ENCODE results near the gene MGAT5B. TPM values are rescaled to one million over a fixed set of nuclear protein-coding genes. Genes with fewer than 3 reads are reported as not detected.

MGAT5B gene
- total and polyA plus RNA-seq, 2 of the 13 experiments (the other 11 are each of a cell fraction or from before 2014, with no cell fraction given) = 0.07 to 0.13 TPM

DNA sequence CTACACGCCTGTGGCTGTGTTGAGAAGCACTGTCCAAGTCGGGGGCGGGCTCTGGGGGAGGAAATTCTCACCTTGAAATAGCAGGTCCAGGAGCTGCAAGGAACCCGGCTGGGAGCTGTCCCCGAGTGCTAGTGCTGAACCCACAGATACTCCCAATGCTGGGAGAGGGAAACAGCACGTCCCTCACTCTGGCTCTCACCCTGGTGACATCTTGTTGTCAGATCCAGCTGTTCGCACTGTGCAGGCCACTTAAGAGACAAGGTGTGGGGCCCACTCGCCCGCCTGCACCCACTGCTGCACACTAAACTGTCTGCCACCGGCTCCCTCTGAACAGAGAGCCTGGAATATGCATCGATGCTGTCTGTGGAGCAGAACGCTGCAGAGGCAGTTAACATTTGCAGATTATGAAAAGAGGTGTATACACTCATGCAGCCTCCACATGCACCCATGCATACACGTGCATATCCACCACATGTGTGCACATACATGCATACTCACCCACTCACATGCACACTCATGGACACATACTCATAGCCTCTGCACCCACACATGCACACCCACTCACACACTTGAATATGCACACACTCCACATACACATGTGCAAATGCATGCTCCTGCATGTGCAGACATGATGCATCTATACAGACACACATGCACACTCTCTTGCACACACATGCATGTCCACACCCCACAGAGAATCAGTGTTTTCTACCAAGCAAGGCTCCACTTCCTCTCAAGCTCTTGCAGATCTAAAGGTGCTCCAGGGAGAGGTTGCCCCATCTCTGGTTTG is 42.0 kb downstream of the MGAT5B start (continued):
- TF ChIP-seq, protein P1, sequence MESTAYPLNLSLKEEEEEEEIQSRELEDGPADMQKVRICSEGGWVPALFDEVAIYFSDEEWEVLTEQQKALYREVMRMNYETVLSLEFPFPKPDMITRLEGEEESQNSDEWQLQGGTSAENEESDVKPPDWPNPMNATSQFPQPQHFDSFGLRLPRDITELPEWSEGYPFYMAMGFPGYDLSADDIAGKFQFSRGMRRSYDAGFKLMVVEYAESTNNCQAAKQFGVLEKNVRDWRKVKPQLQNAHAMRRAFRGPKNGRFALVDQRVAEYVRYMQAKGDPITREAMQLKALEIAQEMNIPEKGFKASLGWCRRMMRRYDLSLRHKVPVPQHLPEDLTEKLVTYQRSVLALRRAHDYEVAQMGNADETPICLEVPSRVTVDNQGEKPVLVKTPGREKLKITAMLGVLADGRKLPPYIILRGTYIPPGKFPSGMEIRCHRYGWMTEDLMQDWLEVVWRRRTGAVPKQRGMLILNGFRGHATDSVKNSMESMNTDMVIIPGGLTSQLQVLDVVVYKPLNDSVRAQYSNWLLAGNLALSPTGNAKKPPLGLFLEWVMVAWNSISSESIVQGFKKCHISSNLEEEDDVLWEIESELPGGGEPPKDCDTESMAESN (CRISPR knock-in tag; conservative IDR thresholded peaks at IDR 0.05) = no peak
- TF ChIP-seq ATF7 (IDR thresholded peaks at IDR 0.05) (no peak), ATF7 (CRISPR knock-in tag; IDR thresholded peaks at IDR 0.05) (no peak), TCF7L2 (IDR thresholded peaks at IDR 0.05; ENCODE audit: low read depth, low read length) (no peak), IRF9 (CRISPR knock-in tag; IDR thresholded peaks at IDR 0.05; ENCODE audit: borderline replicate concordance) (no peak), ZNF841 (CRISPR knock-in tag; IDR thresholded peaks at IDR 0.05; ENCODE audit: borderline replicate concordance) (no peak), KLF11 (CRISPR knock-in tag; IDR thresholded peaks at IDR 0.05) (peak; percentile 95; the same call in 1 of the 2 replicates), IKZF4 (CRISPR knock-in tag; IDR thresholded peaks at IDR 0.05; ENCODE audit: borderline replicate concordance, low read depth, not compliant biosample characterization) (peak; percentile 57), ZNF878 (CRISPR knock-in tag; IDR thresholded peaks at IDR 0.05) (no peak)
- TF ChIP-seq, protein P2, sequence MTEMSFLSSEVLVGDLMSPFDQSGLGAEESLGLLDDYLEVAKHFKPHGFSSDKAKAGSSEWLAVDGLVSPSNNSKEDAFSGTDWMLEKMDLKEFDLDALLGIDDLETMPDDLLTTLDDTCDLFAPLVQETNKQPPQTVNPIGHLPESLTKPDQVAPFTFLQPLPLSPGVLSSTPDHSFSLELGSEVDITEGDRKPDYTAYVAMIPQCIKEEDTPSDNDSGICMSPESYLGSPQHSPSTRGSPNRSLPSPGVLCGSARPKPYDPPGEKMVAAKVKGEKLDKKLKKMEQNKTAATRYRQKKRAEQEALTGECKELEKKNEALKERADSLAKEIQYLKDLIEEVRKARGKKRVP (CRISPR knock-in tag; IDR thresholded peaks at IDR 0.05) = no peak
- TF ChIP-seq, protein P3, sequence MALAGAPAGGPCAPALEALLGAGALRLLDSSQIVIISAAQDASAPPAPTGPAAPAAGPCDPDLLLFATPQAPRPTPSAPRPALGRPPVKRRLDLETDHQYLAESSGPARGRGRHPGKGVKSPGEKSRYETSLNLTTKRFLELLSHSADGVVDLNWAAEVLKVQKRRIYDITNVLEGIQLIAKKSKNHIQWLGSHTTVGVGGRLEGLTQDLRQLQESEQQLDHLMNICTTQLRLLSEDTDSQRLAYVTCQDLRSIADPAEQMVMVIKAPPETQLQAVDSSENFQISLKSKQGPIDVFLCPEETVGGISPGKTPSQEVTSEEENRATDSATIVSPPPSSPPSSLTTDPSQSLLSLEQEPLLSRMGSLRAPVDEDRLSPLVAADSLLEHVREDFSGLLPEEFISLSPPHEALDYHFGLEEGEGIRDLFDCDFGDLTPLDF (CRISPR knock-in tag; IDR thresholded peaks at IDR 0.05) = no peak

Measured in HepG2 (cell line).